ENCODE measurements around the gene SYT2.
"Not testable (repeated sequence)": the region's sequence is repeated elsewhere in the genome, so short reads cannot be mapped to it uniquely, and the experiment has no call there.

The SYT2 gene

DNA sequence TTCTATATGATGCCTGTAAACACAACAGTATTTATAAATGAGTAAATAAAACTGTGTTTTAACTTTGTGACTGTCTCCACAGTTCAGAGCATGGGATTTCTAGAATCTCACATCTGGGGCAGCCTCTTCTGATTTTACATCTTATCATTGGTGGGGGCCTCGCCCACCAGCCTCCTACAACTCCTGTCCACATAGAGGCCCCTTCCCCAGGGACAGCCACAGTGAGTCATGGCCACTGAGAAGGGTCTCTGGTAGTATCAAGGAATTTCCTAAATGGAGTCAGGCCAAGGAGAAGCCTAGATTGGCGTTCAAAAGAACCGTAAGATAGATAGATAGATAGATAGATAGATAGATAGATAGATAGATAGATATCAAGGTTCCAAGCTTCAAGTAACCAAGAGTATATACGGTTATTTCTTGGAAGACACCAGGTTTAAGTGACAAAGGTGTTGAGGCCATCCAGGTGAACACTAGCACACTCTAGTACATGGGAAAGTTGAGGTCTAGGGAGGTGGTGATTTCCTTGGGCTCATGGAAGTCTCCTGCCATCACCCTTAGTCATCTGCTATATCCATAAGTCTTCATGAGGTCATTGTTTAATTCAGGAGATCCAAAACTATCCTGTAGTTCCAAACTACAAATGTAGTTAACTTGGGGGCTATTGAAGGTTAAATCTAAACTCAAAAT lies 121.6 kb downstream of the SYT2 start:
- no peak for DNase-seq

- no peak for DNase-seq
Measured at GRCh38 chr1:202587859-202588485, 122.3 kb downstream of the SYT2 start.

DNA sequence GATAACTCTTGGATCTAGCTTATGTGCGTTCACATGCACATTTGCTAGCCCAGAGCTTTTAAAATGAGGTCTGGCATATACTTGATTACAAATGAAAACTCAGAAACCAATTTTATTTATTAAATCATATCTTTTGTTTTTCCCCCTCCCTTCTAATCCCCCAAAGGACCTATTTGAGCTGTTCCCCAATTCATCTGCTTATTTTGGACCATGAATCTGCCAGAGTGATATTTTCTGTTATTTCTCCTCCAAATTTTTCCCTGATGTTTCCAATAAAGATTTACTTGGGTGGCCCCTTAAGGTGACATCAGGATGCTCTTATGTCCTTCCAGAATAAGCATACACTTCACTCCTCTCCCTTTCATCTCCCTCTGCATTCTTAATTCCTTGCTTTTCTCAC lies 123.4 kb downstream of the SYT2 start:
- DNase-seq, result no peak

- DNase-seq, result no peak
Measured at GRCh38 chr1:202586018-202586821, 124.0 kb downstream of the SYT2 start.

DNA sequence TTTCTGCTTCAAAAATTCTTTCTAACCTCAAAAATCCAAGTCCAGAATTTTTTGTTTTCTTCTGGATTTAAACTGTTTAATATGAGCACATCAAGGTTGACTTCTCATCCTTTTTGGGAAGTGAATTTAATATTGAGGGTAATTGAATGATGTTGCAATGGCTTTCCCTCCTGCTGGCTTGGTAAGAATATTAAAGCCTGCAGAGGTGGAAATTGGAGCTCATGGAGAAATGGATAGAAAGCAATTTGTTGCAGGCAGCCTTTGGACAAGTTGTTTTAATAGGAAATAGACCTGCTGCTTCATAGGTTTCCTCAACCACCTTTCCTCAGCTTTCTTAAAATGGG lies 124.7 kb downstream of the SYT2 start:
- no peak for DNase-seq

- DNase-seq, result no peak
Measured at GRCh38 chr1:202584707-202585589, 125.3 kb downstream of the SYT2 start.

GRCh38 chr1:202582350-202582749 lies 127.9 kb downstream of the SYT2 start:
- not testable (repeated sequence) for DNase-seq

- DNase-seq, result no peak
Measured at GRCh38 chr1:202580619-202581018, 129.6 kb downstream of the SYT2 start.

GRCh38 chr1:202579806-202580205 lies 130.4 kb downstream of the SYT2 start:
- no peak for DNase-seq

DNA sequence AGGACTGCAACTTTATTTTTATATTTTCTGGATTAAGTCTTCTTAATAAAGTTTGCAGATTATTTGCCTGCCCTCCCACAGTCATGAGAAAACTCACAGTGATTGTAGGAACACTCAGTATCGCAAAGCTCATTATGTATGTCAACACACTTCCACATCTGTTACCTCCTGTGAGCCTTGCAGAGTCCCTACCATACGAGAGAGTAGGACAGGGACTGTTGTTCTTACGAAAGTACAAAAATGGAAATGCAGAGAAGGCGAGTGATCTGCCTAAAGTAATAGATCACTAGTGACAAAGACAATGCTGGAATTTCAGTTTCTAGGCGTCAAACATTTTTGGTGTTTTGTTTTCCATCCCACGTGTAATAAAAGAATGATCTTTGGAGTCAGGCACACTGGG lies 131.7 kb downstream of the SYT2 start:
- DNase-seq, result no peak

- no peak for DNase-seq
Measured at GRCh38 chr1:202578001-202578504, 132.2 kb downstream of the SYT2 start.

GRCh38 chr1:202577381-202577780 lies 132.9 kb downstream of the SYT2 start:
- no peak for DNase-seq

- DNase-seq, result no peak
Measured at GRCh38 chr1:202576816-202577215, 133.4 kb downstream of the SYT2 start.

- DNase-seq, result no peak
Measured at GRCh38 chr1:202575918-202576653, 134.2 kb downstream of the SYT2 start.

- DNase-seq, result no peak
Measured at GRCh38 chr1:202572867-202573266, 137.4 kb downstream of the SYT2 start.

GRCh38 chr1:202571719-202572339 lies 138.4 kb downstream of the SYT2 start:
- DNase-seq, result peak; percentile 45

GRCh38 chr1:202569393-202570322 lies 140.6 kb downstream of the SYT2 start:
- DNase-seq, result peak; percentile 33

DNA sequence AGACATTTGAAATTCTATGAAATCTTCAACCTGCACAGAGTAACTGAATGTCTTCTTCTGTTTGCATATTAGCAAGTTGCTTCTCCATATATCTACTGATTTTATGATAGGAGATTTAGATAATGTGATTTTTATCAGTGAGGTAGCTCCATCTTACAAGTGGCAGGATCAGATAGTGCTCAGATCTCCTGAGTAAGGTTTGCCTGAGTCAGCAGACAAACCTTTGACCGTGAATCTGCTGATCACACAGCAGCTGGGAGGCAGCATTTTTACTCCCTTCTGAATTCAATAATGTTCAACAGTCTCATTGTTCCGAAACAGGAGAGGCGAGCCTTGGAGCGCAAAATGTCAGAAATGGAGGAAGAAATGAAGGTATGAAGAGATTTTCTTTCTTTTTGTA lies 141.4 kb downstream of the SYT2 start:
- DNase-seq, result no peak

DNA sequence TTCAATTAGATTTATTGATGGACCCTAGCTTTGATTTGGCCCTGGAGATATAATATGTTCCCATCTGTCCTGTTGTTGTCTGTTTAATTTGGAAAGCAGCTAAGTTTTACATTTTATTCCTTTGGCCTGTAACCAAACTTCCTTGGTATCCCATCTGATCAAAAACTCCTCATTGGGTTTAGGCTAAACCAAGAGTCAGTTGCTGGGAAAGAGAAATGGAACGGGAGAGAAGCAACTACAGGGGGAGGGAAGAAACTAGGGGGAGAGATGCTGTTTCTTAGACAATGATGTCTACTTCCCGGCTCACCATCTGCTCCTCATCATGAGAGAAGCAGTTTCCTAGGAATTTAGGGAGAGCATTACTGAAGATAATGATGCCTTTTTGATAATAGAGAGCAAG lies 141.8 kb downstream of the SYT2 start:
- DNase-seq, result peak; percentile 20

DNA sequence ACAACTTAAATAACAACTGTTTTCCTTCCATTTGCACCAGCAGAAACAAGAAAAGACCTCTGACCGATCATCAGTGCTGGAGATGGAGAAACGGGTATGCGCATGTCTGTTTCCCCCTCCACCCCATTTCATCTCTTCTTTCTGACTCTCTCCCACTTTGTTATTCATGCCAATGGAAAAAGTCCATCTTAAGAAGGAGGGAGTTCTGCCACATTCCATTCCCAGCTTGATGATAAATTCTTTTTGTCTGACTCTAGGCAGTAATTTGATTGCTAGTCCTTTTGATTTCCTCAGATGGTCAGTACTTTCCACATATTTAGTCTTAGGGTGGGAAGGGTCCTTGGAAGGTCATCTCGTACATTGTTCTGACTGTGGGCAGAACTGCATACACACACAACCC lies 142.5 kb downstream of the SYT2 start:
- no peak for DNase-seq
